OCI-LY1 (cell line): ENCODE data around the gene ASTL.

Source experiments
- H2AFZ ChIP-seq: fragments of 200-600 bp; sonication (generic), shearing (Covaris generic); 2 replicates; pipeline ENCODE4 v1.6.0; 2014; ENCODE audit warnings: antibody characterized with exemption, mild to moderate bottlenecking, low read length
- H3F3A ChIP-seq: fragments of 200-600 bp; sonication (generic), shearing (Covaris generic); 2 replicates; pipeline ENCODE4 v1.6.0; 2014; ENCODE audit warnings: mild to moderate bottlenecking, antibody characterized with exemption, low read length, moderate library complexity; ENCODE audit not compliant: insufficient read depth
- H3K27ac ChIP-seq: fragments of 200-600 bp; sonication (generic); 2 replicates; pipeline ENCODE4 v1.5.1; 2014; ENCODE audit warnings: low read length, mixed run types, mild to moderate bottlenecking, low read depth; ENCODE audit not compliant: poor library complexity, severe bottlenecking
- H3K27me3 ChIP-seq: fragments of 200-600 bp; sonication (generic); 2 replicates; pipeline ENCODE4 v1.6.0; 2014; ENCODE audit warnings: antibody characterized with exemption, mild to moderate bottlenecking, low read length, moderate library complexity; ENCODE audit not compliant: insufficient read depth
- H3K36me3 ChIP-seq: fragments of 200-600 bp; sonication (generic); 2 replicates; pipeline ENCODE4 v1.6.1; 2014; ENCODE audit warnings: mild to moderate bottlenecking, antibody characterized with exemption, low read length, moderate library complexity, mixed read lengths; ENCODE audit not compliant: insufficient read depth
- H3K4me1 ChIP-seq: fragments of 200-600 bp; sonication (generic); 2 replicates; pipeline ENCODE4 v1.5.1; 2014; ENCODE audit warnings: mild to moderate bottlenecking, low read length, moderate library complexity; ENCODE audit not compliant: insufficient read depth, severe bottlenecking
- H3K4me2 ChIP-seq: fragments of 200-600 bp; sonication (generic), shearing (Covaris generic); 2 replicates; pipeline ENCODE4 v1.6.1; 2014; ENCODE audit warnings: low read length
- H3K4me3 ChIP-seq: fragments of 200-600 bp; sonication (generic); 2 replicates; pipeline ENCODE4 v1.5.1; 2014; ENCODE audit warnings: low read length, low read depth, mild to moderate bottlenecking, mixed read lengths; ENCODE audit not compliant: poor library complexity, severe bottlenecking
- H3K79me2 ChIP-seq: fragments of 200-600 bp; shearing (Covaris generic); 2 replicates; pipeline ENCODE4 v1.6.1; 2016; ENCODE audit warnings: mixed run types, low read length, mixed read lengths; ENCODE audit not compliant: insufficient read depth
- H3K9ac ChIP-seq: fragments of 200-600 bp; sonication (generic), shearing (Covaris generic); 2 replicates; pipeline ENCODE4 v1.6.1; 2014; ENCODE audit warnings: mild to moderate bottlenecking, low read length, mixed read lengths
- H3K9me2 ChIP-seq: fragments of 200-600 bp; sonication (generic), shearing (Covaris generic); 2 replicates; pipeline ENCODE4 v1.6.1; 2014; ENCODE audit warnings: low read depth, mild to moderate bottlenecking, low read length, mixed read lengths
- H3K9me3 ChIP-seq: fragments of 200-600 bp; shearing (Covaris generic); 2 replicates; pipeline ENCODE4 v1.6.1; 2014; ENCODE audit warnings: low read length, mixed read lengths
- H4K20me1 ChIP-seq: fragments of 200-600 bp; sonication (generic), shearing (Covaris generic); 2 replicates; pipeline ENCODE4 v1.6.0; 2016; ENCODE audit warnings: mild to moderate bottlenecking, low read length; ENCODE audit not compliant: insufficient read depth
- CTCF ChIP-seq: fragments of 200-600 bp; sonication (generic), shearing (Covaris generic); IDR thresholded peaks from 2 replicates; pipeline ENCODE4 v1.5.1; 2017; ENCODE audit warnings: mild to moderate bottlenecking, antibody characterized with exemption, low read length, moderate library complexity, mixed read lengths
- EZH2 ChIP-seq: fragments of 200-600 bp; sonication (generic), shearing (Covaris generic); IDR thresholded peaks from 2 replicates; pipeline ENCODE4 v1.8.0; 2017; ENCODE audit warnings: borderline replicate concordance, mixed run types, mild to moderate bottlenecking, antibody characterized with exemption, low read length, moderate library complexity, mixed read lengths

Gene ASTL

GRCh38 chr2:96124406-96125265, 13.7 kb downstream of the ASTL start:
- Histone ChIP-seq H3K4me2 (no peak overlapping the region), H2AFZ (no peak overlapping the region), H3K9me2 (no peaks in the 10 kb centered on the region), H3F3A (no peaks in the 10 kb centered on the region), H3K27ac (no peak overlapping the region), H3K4me1 (no peaks in the 10 kb centered on the region), H3K79me2 (no peaks in the 10 kb centered on the region), H3K27me3 (peaks cover 12% of the 10 kb centered on the region; the same call in 1 of the 2 replicates), H3K4me3 (no peak overlapping the region), H3K36me3 (no peaks in the 10 kb centered on the region), H3K9ac (no peak overlapping the region), H3K9me3 (no peaks in the 10 kb centered on the region), H4K20me1 (no peaks in the 10 kb centered on the region)
- no peak for TF ChIP-seq EZH2
- no peak for TF ChIP-seq CTCF

GRCh38 chr2:96123936-96124335, 14.4 kb downstream of the ASTL start:
- no peaks in the 10 kb centered on the region for H3K36me3 ChIP-seq
- no peak overlapping the region for H3K9ac ChIP-seq

DNA sequence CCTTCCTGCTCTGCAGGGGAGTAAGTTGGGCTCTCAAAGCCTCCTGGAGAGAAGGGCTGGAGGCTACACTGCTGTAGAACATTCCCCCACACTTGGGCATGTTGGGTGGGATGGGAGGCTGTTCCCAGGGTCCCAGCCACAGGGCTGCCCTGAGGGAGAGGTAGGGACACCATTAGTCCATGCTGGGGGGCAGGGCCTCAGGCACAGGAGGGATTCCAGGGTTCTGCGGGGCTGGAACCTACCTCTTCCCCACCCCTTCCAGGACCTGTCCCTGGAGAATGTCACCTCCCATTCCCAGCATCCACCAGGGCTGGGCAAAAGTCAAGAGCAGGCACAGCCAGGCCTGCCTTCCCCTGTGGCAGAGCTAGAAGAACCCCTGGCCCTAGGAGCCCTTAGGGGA, 15.0 kb downstream of the ASTL start:
- Histone ChIP-seq H3K9me2 (no peaks in the 10 kb centered on the region), H3F3A (no peaks in the 10 kb centered on the region), H4K20me1 (no peaks in the 10 kb centered on the region), H3K4me1 (no peaks in the 10 kb centered on the region), H3K79me2 (no peaks in the 10 kb centered on the region), H3K4me3 (no peak overlapping the region), H2AFZ (no peak overlapping the region), H3K4me2 (no peak overlapping the region), H3K27me3 (peaks cover 14% of the 10 kb centered on the region), H3K27ac (no peak overlapping the region), H3K9ac (no peak overlapping the region), H3K9me3 (no peaks in the 10 kb centered on the region), H3K36me3 (no peaks in the 10 kb centered on the region)
- TF ChIP-seq CTCF (no peak), EZH2 (no peak)

More at GRCh38 chr2:96123936-96124335, 14.4 kb downstream of the ASTL start:
- Histone ChIP-seq H3F3A (no peaks in the 10 kb centered on the region), H3K4me2 (no peak overlapping the region), H3K79me2 (no peaks in the 10 kb centered on the region), H3K4me3 (no peak overlapping the region), H4K20me1 (no peaks in the 10 kb centered on the region), H3K27ac (no peak overlapping the region), H3K27me3 (peaks cover 12% of the 10 kb centered on the region; the same call in 1 of the 2 replicates), H3K9me2 (no peaks in the 10 kb centered on the region), H2AFZ (no peak overlapping the region), H3K4me1 (no peaks in the 10 kb centered on the region), H3K9me3 (no peaks in the 10 kb centered on the region)
- no peak for TF ChIP-seq EZH2
- TF ChIP-seq CTCF = no peak
